Panc1 (cell line): Measurements from ENCODE around the gene SEC31A. TPM values are rescaled to one million over a fixed set of nuclear protein-coding genes. Genes with fewer than 3 reads are reported as not detected.

Experiments used
- ATAC-seq: fragments of 200-7000 bp; cut with Tn5 transposase; 2 replicates; pipeline ENCODE4 v1.9.1; 2020; ENCODE audit warnings: mild to moderate bottlenecking, moderate library complexity
- BruUV-seq: library from RNA; stranded (reverse); fragments of 400-500 nt; replicated peaks from 2 replicates; lab custom pipeline; 2021; lab: Mats Ljungman, UMichigan
- CTCF ChIA-PET: fragments of 300-600 bp; sonication (Branson Sonifier 250); formaldehyde crosslinking; loops from one replicate; lab custom pipeline; 2022; ENCODE audit warnings: antibody characterized with exemption; lab: Charles Lee
- POLR2A ChIA-PET: fragments of 300-600 bp; sonication (Branson Sonifier 250); formaldehyde crosslinking; loops from one replicate; lab custom pipeline; 2022; ENCODE audit warnings: antibody characterized with exemption; lab: Charles Lee
- DNase-seq: peaks from one replicate; pipeline ENCODE4 v3.0.0-alpha.2; 2010; ENCODE audit warnings: low read depth, low spot score
- H3K27ac ChIP-seq: 2 replicates; pipeline ENCODE4 v1.5.1; 2011; ENCODE audit warnings: mild to moderate bottlenecking, low read length, inconsistent platforms
- H3K27me3 ChIP-seq: fragments of 200-500 bp; sonication (Bioruptor generic); 2 replicates; pipeline ENCODE4 v1.6.0; 2014; ENCODE audit warnings: low read length, inconsistent platforms; ENCODE audit not compliant: control insufficient read depth, insufficient read depth
- H3K36me3 ChIP-seq: fragments of 200-500 bp; sonication (Bioruptor generic); 2 replicates; pipeline ENCODE4 v1.5.1; 2014; ENCODE audit warnings: inconsistent platforms, mild to moderate bottlenecking, low read length, moderate library complexity; ENCODE audit not compliant: control insufficient read depth, insufficient read depth
- H3K4me1 ChIP-seq: 2 replicates; pipeline ENCODE4 v1.5.1; 2011; ENCODE audit warnings: inconsistent platforms, mild to moderate bottlenecking, low read length, moderate library complexity; ENCODE audit not compliant: control insufficient read depth, insufficient read depth
- H3K4me3 ChIP-seq, 2 experiments: 2 replicates each; pipeline ENCODE4 v1.5.1; 2011 to 2012; ENCODE audit warnings: low read depth in 2 of 2, low read length in 2 of 2, mild to moderate bottlenecking in 2 of 2, inconsistent platforms in 1 of 2, moderate library complexity in 1 of 2
- H3K9me3 ChIP-seq: fragments of 200-500 bp; sonication (Bioruptor generic); 2 replicates; pipeline ENCODE4 v1.5.1; 2014; ENCODE audit warnings: low read depth, mild to moderate bottlenecking, inconsistent platforms, low read length, moderate library complexity; ENCODE audit not compliant: control insufficient read depth, insufficient read depth
- POLR2AphosphoS5 ChIP-seq: IDR thresholded peaks from 2 replicates; pipeline ENCODE4 v1.6.1; 2012; ENCODE audit warnings: mild to moderate bottlenecking, low read depth, low read length, moderate library complexity
- REST ChIP-seq, 2 experiments: IDR thresholded peaks; 2 replicates each; pipeline ENCODE4 v1.6.1; 2011 to 2012; ENCODE audit warnings: low read depth in 2 of 2, control low read depth in 1 of 2, low read length in 1 of 2, mild to moderate bottlenecking in 1 of 2, moderate library complexity in 1 of 2; ENCODE audit not compliant: insufficient read depth in 1 of 2
- SIN3A ChIP-seq: IDR thresholded peaks from 2 replicates; pipeline ENCODE4 v1.6.1; 2012; ENCODE audit warnings: low read depth, mild to moderate bottlenecking, low read length, moderate library complexity, borderline replicate concordance; ENCODE audit not compliant: insufficient read depth
- TCF7L2 ChIP-seq: IDR thresholded peaks from 2 replicates; pipeline ENCODE4 v1.6.1; 2011; ENCODE audit warnings: mild to moderate bottlenecking, low read depth, low read length, inconsistent platforms
- in situ Hi-C: cut with HindIII; loops from 2 replicates; pipeline ENCODE4 v1.10.0; 2016; ENCODE audit warnings: low sequenced_read_pairs, low pct_unique_long_range_greater_than_20kb
- intact Hi-C: fragments of 100-400 bp; cut with micrococcal nuclease; formaldehyde crosslinking; loops from one replicate; pipeline ENCODE4 v1.10.0; 2022; ENCODE audit not compliant: unreplicated experiment
- total RNA-seq: library from RNA; stranded (reverse); gene quantifications from one replicate; pipeline ENCODE4 v1.2.1, GENCODE V29; 2021; ENCODE audit not compliant: unreplicated experiment
- TF ChIP-seq, protein P1 (sequence below): fragments of 450-650 bp; IDR thresholded peaks from 2 replicates; pipeline ENCODE4 v1.5.1; 2017; ENCODE audit warnings: mild to moderate bottlenecking

Gene SEC31A
- total RNA-seq, 1 experiment from 2014 or later, result 107 TPM

DNA sequence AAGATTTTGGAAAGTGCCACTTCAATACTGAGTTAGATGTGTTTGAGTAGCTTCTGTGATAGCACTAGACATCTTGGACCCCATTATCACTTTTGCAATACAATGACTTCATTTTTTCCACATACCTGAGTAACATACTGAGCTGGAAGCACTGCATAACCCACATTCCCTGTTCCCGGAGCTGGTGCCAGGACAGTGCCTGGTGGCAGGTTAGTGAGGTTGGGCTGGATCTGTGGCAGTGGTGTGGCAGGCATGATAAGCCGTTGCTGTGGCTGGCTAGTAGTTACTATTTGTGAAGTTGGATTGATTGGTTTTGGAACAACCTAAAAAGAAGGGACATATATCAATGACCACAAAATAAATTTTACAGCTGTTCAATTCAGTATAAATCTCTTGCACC lies 48.5 kb upstream of the SEC31A start:
- BruUV-seq, result no TSS peak
- no peak for ATAC-seq
- in situ Hi-C loops, result no loop called here

DNA sequence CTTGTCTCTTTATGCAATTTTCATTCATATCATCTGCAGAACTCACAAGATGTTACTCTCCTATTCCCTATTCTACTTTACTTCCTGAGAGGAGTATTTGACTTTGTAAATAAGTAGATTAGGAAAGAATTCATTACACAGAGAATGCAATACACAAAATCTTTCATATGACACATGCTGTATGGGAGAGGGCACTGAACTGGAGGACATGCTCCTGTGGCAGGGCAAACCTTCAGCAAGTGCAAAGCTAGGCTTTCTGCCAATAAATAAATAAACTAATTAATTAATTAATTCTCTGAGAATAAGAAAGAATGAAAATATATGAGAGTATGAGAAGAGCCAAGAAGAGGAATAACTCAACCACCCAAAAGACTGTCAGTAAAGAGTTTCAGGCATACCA lies 43.5 kb upstream of the SEC31A start:
- peaks cover 7% of the 10 kb centered on the region; the same call in 1 of the 2 replicates for H3K36me3 ChIP-seq
- no peaks in the 10 kb centered on the region for H3K9me3 ChIP-seq
- no peaks in the 10 kb centered on the region for H3K4me1 ChIP-seq
- ChIA-PET POLR2A (no interaction called here), CTCF (interaction anchor here (0.5 kb wide), 1 partner anchor 472 kb away, joined by 3 read pairs; no protein-coding TSS in a partner anchor)
- H3K27me3 ChIP-seq, result no peaks in the 10 kb centered on the region
- in situ Hi-C loops (no loop called here), intact Hi-C loops (no loop called here)
- no peak overlapping the region for H3K27ac ChIP-seq
- no peak overlapping the region for H3K4me3 ChIP-seq
- DNase-seq (no peak), ATAC-seq (no peak)
- TF ChIP-seq TCF7L2 (no peak), REST (IDR thresholded peaks at IDR 0.05; ENCODE audit: insufficient read depth in 1 of 2, low read depth in 2 of 2, low read length in 1 of 2) (no peak), POLR2AphosphoS5 (no peak), SIN3A (no peak)
- TF ChIP-seq, protein P1, sequence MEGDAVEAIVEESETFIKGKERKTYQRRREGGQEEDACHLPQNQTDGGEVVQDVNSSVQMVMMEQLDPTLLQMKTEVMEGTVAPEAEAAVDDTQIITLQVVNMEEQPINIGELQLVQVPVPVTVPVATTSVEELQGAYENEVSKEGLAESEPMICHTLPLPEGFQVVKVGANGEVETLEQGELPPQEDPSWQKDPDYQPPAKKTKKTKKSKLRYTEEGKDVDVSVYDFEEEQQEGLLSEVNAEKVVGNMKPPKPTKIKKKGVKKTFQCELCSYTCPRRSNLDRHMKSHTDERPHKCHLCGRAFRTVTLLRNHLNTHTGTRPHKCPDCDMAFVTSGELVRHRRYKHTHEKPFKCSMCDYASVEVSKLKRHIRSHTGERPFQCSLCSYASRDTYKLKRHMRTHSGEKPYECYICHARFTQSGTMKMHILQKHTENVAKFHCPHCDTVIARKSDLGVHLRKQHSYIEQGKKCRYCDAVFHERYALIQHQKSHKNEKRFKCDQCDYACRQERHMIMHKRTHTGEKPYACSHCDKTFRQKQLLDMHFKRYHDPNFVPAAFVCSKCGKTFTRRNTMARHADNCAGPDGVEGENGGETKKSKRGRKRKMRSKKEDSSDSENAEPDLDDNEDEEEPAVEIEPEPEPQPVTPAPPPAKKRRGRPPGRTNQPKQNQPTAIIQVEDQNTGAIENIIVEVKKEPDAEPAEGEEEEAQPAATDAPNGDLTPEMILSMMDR, result no peak
- BruUV-seq, result no TSS peak

More for the DNA sequence above, 48.5 kb upstream of the SEC31A start:
- Histone ChIP-seq H3K36me3 (peaks cover 7% of the 10 kb centered on the region; the same call in 1 of the 2 replicates), H3K27me3 (no peaks in the 10 kb centered on the region), H3K4me3 (no peak overlapping the region), H3K27ac (no peak overlapping the region), H3K9me3 (no peaks in the 10 kb centered on the region), H3K4me1 (no peaks in the 10 kb centered on the region)
- POLR2A ChIA-PET, result no interaction called here
- intact Hi-C loops, result no loop called here
- CTCF ChIA-PET, result no interaction called here
- DNase-seq, result no peak
- no peak for TF ChIP-seq REST (IDR thresholded peaks at IDR 0.05; ENCODE audit: insufficient read depth in 1 of 2, low read depth in 2 of 2, low read length in 1 of 2)
- TF ChIP-seq, protein P1, result no peak
- TF ChIP-seq TCF7L2, result no peak
- no peak for TF ChIP-seq POLR2AphosphoS5
- TF ChIP-seq SIN3A, result no peak
